Hindlimb muscle (tissue), 1 donor: ENCODE data around the gene CNPY1. TPM values are rescaled to one million over a fixed set of nuclear protein-coding genes. Genes with fewer than 3 reads are reported as not detected.

Source experiments
- DNase-seq: peaks from one replicate; pipeline ENCODE4 v3.0.0-alpha.2; 2013
- polyA plus RNA-seq: library from polyadenylated mRNA; unstranded; fragments of 120-200 nt; gene quantifications from one replicate; pipeline ENCODE4 v1.2.1, GENCODE V29; 2013; ENCODE audit not compliant: insufficient read length

Gene CNPY1
- polyA plus RNA-seq, 1 donor, result not detected

DNA sequence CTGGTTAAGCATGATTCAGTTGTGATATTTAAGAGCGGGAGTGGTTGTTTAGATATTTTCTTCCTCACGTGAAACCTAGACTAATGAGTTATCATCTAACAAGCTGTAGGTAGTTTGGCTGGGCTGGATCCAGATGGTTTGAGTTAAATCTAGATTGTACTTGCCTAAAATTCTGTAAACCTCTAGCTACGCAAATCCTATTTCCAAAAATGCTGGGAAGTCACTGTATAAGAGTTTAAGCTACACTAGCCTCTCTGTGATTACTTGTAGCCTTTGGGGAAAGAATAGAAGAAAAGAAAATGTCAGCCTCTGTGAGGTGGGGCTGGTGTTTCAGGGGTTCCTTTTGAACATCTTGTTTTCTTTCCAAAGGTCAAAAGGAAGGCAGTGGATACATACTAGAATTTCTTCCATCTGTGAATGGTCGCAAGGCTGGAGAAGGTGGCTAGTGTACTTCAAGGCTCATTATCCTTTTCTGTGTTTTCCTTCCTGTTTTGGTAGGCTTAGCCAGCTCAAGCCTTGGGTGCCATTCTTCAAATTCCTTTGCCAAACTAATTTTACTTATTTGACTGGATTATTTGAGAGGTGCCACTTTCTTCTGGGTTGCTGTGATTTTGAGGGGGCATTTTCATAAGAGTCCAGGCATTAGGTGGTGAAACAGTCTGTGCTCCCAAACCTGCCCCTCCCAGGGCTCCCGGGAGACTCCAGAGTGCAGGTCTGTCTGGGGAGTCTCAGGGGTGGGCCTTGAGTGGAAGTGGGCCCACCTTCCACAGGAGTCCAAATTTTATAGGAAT lies 93.7 kb downstream of the CNPY1 start:
- no peak for DNase-seq

DNA sequence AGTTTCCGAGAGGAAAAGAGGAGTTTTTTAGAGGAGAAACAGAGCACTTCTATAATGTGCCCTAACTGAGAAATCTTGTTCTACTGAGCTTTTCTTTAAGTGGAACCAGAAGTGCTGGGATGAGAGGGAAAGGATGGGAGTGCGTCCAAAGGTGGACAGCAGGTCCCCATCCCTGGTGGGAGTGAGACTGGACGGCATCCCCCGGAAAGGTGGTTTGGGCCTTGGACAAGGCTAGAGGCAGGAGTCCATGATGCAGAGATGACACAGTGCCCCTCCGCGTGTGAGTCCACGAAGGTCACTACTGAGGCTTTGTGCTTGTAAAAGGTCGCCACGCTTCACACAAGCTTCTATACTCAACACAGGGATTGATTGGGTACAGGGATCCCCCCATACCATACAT lies 94.5 kb downstream of the CNPY1 start:
- DNase-seq, result no peak

Other genes starting within 250 kb of the CNPY1 start
- gene INSIG1, start 248.7 kb downstream of the CNPY1 start, polyA plus RNA-seq, result 21.0 TPM
- gene EN2, start 88.4 kb downstream of the CNPY1 start, polyA plus RNA-seq, result 1.0 TPM
- gene RBM33, start 98.1 kb upstream of the CNPY1 start, polyA plus RNA-seq, result 28.4 TPM